Measurements from ENCODE around the gene LGR6. TPM values are rescaled to one million over a fixed set of nuclear protein-coding genes. Genes with fewer than 3 reads are reported as not detected.

The LGR6 gene
- total RNA-seq, 2 experiments from 2014 or later, result 0.26 TPM; not detected in 1

DNA sequence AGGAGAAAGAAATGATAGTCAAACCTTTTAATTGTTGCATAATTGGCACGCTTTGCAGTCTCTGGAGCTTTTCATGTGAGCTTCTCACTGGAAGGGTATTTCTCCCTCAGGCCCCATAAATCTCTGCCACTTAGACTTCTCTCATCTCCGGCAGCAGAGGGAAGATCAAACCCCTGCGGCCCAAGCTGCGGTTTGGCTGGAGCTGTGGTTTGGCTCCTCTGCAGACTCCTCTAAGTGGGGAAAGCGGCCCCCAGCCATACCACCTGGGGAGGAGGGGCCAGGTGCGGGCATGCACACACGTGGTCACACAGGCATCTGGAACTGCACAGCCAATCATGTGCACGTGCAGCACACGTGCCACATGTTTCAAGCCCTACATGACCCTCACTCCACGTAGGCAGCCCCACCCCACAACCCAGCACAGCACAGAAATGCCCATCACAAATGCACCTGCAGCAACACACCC lies 89.8 kb downstream of the LGR6 start:
- Mint-ChIP-seq H3K4me3 (no peak overlapping the region), H3K27ac (no peak overlapping the region), H3K9me3 (ENCODE audit: low read depth) (no peaks in the 10 kb centered on the region), H3K4me1 (peaks cover 15% of the 10 kb centered on the region), H3K36me3 (no peaks in the 10 kb centered on the region), H3K27me3 (peaks cover 24% of the 10 kb centered on the region)
- ATAC-seq, result peak; percentile 39
- DNase-seq, result no peak
- CTCF ChIA-PET, result interaction anchor here (1.2 to 1.8 kb wide), 3 partner anchors 11 to 90 kb away, joined by 4 to 5 read pairs (median 5); partner anchors contain the start of gene LGR6

DNA sequence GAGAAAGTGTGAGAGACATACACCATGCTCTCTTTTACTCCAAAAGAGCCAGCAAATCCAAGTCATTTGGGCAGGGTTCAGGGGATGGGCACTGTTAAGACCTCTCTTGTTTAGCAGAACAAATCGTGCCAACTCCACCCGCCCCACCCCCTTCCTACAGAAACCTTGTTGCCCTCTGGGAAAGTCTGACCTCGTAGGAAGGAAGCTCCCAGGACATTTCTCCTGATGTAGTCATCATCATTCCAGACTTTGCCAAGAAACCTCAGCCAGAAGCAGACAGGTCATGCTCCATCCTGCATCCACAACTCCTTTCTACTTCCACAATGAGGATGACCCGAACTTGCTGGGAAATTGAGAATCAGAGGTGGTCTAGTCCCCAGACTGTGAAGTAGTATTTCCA lies 90.4 kb downstream of the LGR6 start:
- CTCF ChIA-PET, result interaction anchor here (1.6 to 1.8 kb wide), 2 partner anchors 58 to 90 kb away, joined by 4 to 5 read pairs; partner anchors contain the start of gene LGR6
- DNase-seq (no peak), ATAC-seq (no peak)
- no peaks in the 10 kb centered on the region for H3K36me3 Mint-ChIP-seq
- H3K27ac Mint-ChIP-seq, result no peak overlapping the region
- H3K27me3 Mint-ChIP-seq, result peaks cover 21% of the 10 kb centered on the region
- H3K4me1 Mint-ChIP-seq, result peaks cover 15% of the 10 kb centered on the region
- H3K4me3 Mint-ChIP-seq, result no peak overlapping the region
- H3K9me3 Mint-ChIP-seq (ENCODE audit: low read depth), result no peaks in the 10 kb centered on the region

DNA sequence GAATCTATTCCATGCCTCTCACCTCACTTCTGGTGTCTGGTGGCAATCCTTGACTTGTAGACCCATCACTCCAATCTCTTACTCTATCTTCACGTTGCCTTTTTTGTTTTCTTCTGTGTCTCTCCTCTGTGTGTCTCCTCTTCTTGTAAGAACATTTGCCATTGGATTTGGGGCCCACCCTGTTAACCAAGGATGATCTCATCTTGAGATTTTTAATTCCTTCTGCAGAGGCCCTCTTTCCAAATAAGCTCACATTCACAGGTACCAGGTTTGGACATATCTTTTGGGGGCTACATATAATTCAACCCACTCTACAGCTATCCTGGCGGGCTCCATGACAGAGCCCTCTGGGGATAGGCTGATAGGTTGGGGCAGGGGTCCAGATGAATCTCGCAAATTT lies 92.3 kb downstream of the LGR6 start:
- DNase-seq (no peak), ATAC-seq (no peak)
- H3K9me3 Mint-ChIP-seq (ENCODE audit: low read depth), result no peaks in the 10 kb centered on the region
- H3K4me1 Mint-ChIP-seq, result peaks cover 15% of the 10 kb centered on the region
- no peaks in the 10 kb centered on the region for H3K36me3 Mint-ChIP-seq
- CTCF ChIA-PET, result interaction anchor here (0.6 to 1.8 kb wide), 2 partner anchors 30 to 75 kb away, joined by 3 to 4 read pairs; no protein-coding TSS in a partner anchor
- H3K4me3 Mint-ChIP-seq, result no peak overlapping the region
- peaks cover 15% of the 10 kb centered on the region for H3K27me3 Mint-ChIP-seq
- no peak overlapping the region for H3K27ac Mint-ChIP-seq

DNA sequence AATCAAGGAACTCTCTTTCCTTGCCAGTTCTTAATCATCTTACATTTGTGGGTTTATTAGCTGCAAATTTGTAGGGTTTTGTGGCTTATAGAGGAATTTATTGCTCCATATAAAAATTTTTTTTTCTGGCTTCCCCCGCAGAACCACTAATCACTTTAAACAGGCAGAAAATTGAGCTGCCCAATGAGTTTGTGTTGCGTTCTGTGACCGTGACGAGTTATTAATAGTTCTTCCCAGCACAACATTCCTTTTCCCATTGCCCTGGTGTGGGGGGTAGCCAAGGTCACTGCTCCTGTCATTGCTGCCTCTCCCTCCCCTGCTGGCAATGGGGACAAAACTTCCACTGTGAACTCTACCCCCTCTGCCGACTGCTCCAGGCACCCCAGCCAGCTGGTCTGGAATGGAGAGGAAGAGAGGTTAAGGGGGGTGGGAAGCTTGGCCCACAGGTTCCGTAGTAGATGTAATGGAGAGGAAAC lies 93.1 kb downstream of the LGR6 start:
- Mint-ChIP-seq H3K36me3 (no peaks in the 10 kb centered on the region), H3K4me3 (no peak overlapping the region), H3K4me1 (peaks cover 13% of the 10 kb centered on the region), H3K9me3 (ENCODE audit: low read depth) (no peaks in the 10 kb centered on the region), H3K27me3 (peaks cover 15% of the 10 kb centered on the region), H3K27ac (no peak overlapping the region)
- CTCF ChIA-PET, result interaction anchor here (0.6 to 1.8 kb wide), 2 partner anchors 29 to 76 kb away, joined by 3 to 4 read pairs; no protein-coding TSS in a partner anchor
- ATAC-seq (no peak), DNase-seq (no peak)

DNA sequence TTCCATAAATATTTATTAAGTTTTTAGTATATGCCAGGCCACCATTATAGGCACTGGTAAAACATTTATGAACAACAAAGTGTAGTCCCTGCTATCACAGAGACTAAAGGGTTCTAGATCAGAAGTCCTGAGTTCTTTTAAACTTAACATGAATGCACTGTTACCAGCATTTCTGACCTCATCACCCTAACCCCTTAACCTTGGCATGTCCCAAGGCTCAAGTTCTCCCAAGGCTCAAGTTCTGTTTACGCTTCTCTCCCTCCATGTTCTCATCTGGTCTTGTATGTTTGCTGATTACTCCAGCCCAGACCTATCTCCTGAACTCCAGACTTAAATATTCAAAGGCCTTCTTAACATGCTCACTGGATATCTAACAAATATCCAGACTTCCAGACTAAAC lies 93.6 kb downstream of the LGR6 start:
- Mint-ChIP-seq H3K9me3 (ENCODE audit: low read depth) (no peaks in the 10 kb centered on the region), H3K4me1 (peaks cover 13% of the 10 kb centered on the region), H3K27ac (no peak overlapping the region), H3K27me3 (peaks cover 18% of the 10 kb centered on the region), H3K4me3 (no peak overlapping the region), H3K36me3 (no peaks in the 10 kb centered on the region)
- ATAC-seq, result no peak
- CTCF ChIA-PET, result interaction anchor here (1.8 kb wide), 1 partner anchor 29 kb away, joined by 4 read pairs; no protein-coding TSS in a partner anchor
- DNase-seq, result no peak

DNA sequence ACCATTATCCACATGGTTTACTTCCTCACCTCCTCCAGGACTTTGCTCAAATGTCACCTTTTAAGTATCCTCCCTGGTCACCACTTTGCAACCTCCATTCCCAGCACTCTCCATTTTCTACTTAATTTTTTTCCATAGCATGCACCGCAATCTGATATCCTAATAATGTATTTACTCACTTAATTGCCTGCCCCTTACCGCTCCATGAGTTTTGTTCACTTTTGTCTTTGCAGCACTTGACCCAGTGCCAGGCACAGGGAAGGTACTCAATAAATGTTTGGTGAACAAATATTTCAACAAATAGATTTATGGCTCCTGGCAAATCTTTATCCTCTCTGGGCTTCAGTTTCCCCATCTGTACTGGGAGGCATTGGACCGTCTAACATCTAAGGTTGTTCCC lies 94.6 kb downstream of the LGR6 start:
- Mint-ChIP-seq H3K9me3 (ENCODE audit: low read depth) (no peaks in the 10 kb centered on the region), H3K27me3 (peaks cover 18% of the 10 kb centered on the region), H3K27ac (no peak overlapping the region), H3K4me1 (peaks cover 11% of the 10 kb centered on the region), H3K36me3 (no peaks in the 10 kb centered on the region), H3K4me3 (no peak overlapping the region)
- CTCF ChIA-PET, result no interaction called here
- DNase-seq, result no peak
- ATAC-seq, result no peak

DNA sequence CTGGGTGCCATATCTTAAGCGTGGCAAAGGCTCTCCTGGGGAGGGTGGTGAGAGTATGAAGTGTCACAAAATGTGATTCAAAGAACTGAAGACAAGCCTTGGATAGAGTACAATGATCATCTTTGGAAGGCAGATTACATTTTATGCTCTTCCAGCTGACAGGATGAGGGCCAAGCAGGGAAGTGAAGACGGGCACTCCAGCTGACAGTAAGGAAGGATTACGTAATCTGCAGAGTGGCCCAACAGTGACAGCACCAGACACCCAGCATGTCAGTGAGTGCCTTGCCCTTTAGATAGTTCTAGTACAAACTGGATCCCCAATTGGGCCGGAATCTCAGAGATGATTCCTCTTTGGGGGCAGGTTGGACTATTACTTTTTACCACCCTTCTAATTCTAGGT lies 95.4 kb downstream of the LGR6 start:
- Mint-ChIP-seq H3K4me1 (peaks cover 3% of the 10 kb centered on the region), H3K27me3 (peaks cover 16% of the 10 kb centered on the region), H3K27ac (no peak overlapping the region), H3K4me3 (no peak overlapping the region), H3K36me3 (no peaks in the 10 kb centered on the region), H3K9me3 (ENCODE audit: low read depth) (no peaks in the 10 kb centered on the region)
- DNase-seq (no peak), ATAC-seq (no peak)
- CTCF ChIA-PET, result no interaction called here

DNA sequence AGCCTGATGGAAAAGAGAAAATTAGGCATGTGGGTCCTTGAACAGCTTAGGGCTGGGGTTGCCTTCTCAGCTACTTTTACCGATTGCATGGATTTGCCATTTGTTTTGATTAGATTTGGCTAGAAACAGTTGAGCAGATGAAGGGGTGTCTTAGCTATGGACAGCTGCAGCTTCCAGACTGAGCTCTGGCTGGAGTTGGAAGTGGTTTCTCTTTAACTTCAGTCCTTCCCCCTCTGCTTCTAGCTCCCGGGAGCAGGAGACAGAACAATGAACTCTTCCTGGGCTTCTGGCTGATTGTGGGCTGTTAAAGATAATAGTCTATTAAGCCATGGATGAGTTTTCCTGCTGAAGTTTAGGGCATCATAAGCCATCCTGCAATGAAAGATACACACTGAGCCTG lies 97.4 kb downstream of the LGR6 start:
- CTCF ChIA-PET, result interaction anchor here (0.8 to 2.4 kb wide), 5 partner anchors 16 to 429 kb away, joined by 4 to 13 read pairs (median 5); partner anchors contain the start of gene LGR6
- peaks cover 12% of the 10 kb centered on the region for H3K4me1 Mint-ChIP-seq
- no peak overlapping the region for H3K4me3 Mint-ChIP-seq
- H3K9me3 Mint-ChIP-seq (ENCODE audit: low read depth), result no peaks in the 10 kb centered on the region
- DNase-seq (no peak), ATAC-seq (no peak)
- no peaks in the 10 kb centered on the region for H3K36me3 Mint-ChIP-seq
- H3K27me3 Mint-ChIP-seq, result peaks cover 13% of the 10 kb centered on the region
- no peak overlapping the region for H3K27ac Mint-ChIP-seq

DNA sequence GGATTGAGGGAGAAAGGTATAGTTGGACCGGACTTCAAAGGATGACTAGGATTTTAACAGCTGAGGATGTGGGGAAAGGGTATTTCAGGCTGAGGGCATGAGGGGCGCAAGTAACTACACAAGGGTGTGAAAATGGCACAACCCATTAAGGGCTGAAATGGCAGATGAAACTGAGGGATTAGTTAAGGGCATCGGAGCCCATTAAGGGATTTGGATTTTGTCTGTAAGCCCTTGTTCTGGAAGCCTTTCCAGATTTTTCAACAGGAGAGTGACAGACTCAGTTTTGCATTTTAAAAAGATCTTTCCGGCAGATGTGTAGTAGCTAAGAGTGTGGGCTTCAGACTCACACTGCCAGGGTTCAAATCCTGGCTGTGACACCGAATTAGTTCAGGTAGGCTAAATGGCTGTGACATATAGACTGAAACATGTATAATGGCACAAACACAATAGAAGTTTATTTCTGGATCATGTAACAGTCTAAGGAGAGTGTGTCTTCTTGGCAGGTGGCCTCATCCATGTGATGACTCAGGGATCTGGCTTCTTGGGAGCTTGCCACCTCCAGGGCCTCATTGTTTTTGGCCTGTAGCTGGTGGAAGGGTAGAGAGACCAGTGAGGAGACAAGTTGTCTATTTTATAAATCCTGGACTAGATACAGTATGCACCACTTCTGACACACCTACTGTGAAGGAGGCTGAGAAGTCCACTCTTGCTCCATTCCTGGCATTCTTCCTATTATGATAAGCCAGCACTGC lies 98.5 kb downstream of the LGR6 start:
- DNase-seq, result no peak
- H3K9me3 Mint-ChIP-seq (ENCODE audit: low read depth), result no peaks in the 10 kb centered on the region
- no peak overlapping the region for H3K27ac Mint-ChIP-seq
- H3K4me3 Mint-ChIP-seq, result no peak overlapping the region
- H3K4me1 Mint-ChIP-seq, result peaks cover 18% of the 10 kb centered on the region
- no peak for ATAC-seq
- CTCF ChIA-PET, result interaction anchor here (2.1 kb wide), 1 partner anchor 427 kb away, joined by 5 read pairs; no protein-coding TSS in a partner anchor
- no peaks in the 10 kb centered on the region for H3K36me3 Mint-ChIP-seq
- peaks cover 13% of the 10 kb centered on the region for H3K27me3 Mint-ChIP-seq

DNA sequence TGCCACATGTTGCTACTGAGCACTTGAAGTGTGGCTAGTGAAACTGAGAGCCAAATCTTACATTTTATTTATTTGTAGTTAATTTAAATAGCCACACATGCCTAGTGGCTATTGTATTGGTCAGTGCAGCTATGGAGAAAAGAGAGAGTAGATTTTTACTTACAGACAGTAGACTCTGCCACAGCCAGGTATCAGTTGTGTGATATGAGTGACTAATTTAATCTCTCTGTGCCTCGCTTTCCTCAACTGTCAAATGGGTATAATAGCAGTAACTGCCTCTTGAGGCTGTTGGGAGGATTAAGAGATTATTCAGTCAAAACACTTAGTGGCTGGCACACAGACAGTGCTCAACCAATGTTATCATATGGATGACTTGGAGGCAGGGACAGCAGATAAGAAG lies 99.2 kb downstream of the LGR6 start:
- Mint-ChIP-seq H3K9me3 (ENCODE audit: low read depth) (no peaks in the 10 kb centered on the region), H3K27ac (no peak overlapping the region), H3K4me3 (no peak overlapping the region), H3K4me1 (peaks cover 18% of the 10 kb centered on the region), H3K27me3 (peaks cover 13% of the 10 kb centered on the region), H3K36me3 (no peaks in the 10 kb centered on the region)
- DNase-seq (no peak), ATAC-seq (no peak)
- CTCF ChIA-PET, result no interaction called here

DNA sequence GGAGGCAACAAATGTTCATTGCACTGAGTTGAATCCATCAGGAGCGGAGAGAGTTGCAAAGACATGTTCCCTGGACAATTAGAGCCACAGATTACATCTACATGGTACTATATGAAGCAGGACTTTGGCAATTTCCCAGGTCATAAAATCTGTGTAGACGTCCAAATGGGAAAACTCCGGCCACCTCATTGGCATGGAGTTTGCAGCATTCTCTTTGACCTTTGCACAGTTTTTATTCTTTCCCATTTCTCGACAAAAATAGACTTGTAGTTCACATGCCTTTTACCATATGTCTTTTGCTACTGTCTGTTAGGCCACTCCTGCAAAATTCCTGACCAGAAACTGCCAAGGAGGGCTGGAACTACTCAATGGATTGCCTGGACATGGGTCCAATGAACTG lies 100.0 kb downstream of the LGR6 start:
- Mint-ChIP-seq H3K36me3 (no peaks in the 10 kb centered on the region), H3K4me3 (no peak overlapping the region), H3K4me1 (peaks cover 18% of the 10 kb centered on the region), H3K9me3 (ENCODE audit: low read depth) (no peaks in the 10 kb centered on the region), H3K27ac (no peak overlapping the region), H3K27me3 (peaks cover 10% of the 10 kb centered on the region)
- no peak for DNase-seq
- CTCF ChIA-PET, result interaction anchor here (1.7 kb wide), 1 partner anchor 11 kb away, joined by 5 read pairs; no protein-coding TSS in a partner anchor
- ATAC-seq, result no peak

DNA sequence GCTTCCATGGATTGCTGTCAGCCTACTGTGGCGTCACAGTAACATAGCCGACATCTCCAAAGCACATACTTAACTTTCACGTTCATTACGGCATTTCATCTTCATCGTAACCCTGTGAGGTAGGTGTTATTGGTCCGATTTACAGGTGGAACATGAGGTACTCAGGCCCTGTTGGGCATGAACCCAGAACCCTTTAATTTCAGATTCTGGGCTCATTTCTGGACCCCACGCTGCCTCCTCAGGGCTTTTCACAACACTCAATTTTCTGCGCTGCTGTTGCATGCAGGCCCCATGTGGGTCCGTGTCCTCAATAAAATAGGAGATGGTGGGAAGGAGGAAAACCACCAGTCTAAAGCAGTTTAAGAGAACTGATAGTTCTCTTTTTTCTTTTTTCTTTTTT lies 108.6 kb downstream of the LGR6 start:
- no peak overlapping the region for H3K27ac Mint-ChIP-seq

DNA sequence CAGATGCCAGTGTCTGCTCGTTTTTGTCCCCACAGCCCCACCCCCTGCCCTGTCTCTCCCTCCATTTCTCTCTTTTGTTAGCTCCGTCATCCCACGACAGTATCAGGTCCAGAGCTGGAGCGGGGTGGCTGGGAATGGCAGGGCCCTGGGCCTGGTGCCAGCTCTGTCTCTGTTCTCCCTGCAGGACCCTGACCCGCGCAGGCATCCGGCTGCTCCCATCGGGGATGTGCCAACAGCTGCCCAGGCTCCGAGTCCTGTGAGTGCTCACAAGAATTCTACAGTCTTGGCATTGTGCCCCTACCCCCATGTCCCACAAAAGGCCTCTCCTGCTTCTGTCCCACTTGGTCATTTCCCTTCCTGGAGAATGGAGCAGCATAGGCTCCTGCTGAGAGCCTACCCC lies 110.8 kb downstream of the LGR6 start:
- CTCF ChIA-PET, result interaction anchor here (0.5 to 1.8 kb wide), 3 partner anchors 11 to 115 kb away, joined by 3 to 5 read pairs (median 5); no protein-coding TSS in a partner anchor
- ATAC-seq (no peak), DNase-seq (no peak)
- Mint-ChIP-seq H3K4me3 (no peak overlapping the region), H3K27me3 (no peaks in the 10 kb centered on the region), H3K27ac (no peak overlapping the region), H3K36me3 (no peaks in the 10 kb centered on the region), H3K9me3 (ENCODE audit: low read depth) (no peaks in the 10 kb centered on the region), H3K4me1 (no peaks in the 10 kb centered on the region)

More for the DNA sequence above, 108.6 kb downstream of the LGR6 start:
- Mint-ChIP-seq H3K36me3 (no peaks in the 10 kb centered on the region), H3K4me3 (no peak overlapping the region), H3K4me1 (no peaks in the 10 kb centered on the region), H3K9me3 (ENCODE audit: low read depth) (no peaks in the 10 kb centered on the region), H3K27me3 (no peaks in the 10 kb centered on the region)
- CTCF ChIA-PET, result interaction anchor here (1.3 kb wide), 1 partner anchor 12 kb away, joined by 4 read pairs; no protein-coding TSS in a partner anchor
- ATAC-seq (no peak), DNase-seq (no peak)

DNA sequence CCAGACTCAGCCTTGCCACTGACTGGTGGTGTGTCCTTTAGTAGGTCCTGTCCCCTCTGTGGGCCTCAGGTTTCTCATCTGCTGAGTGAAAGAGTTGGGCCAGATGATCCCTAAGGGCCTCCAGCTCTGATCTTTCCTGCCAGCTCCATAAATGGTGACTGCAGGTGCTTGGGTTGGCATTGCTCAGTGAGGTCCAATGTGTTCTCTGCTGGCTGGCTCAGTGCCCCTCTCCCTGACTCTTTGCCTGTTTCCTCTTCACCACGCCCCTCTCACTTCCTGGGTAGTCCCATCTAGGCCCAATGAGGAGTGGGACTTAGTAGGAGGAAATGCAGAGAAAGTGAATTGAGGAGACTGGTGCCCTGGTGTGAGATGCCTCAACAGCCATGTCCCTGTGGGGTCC lies 111.6 kb downstream of the LGR6 start:
- CTCF ChIA-PET, result interaction anchor here (0.7 to 1.8 kb wide), 3 partner anchors 11 to 414 kb away, joined by 3 to 5 read pairs (median 3); no protein-coding TSS in a partner anchor
- Mint-ChIP-seq H3K27me3 (no peaks in the 10 kb centered on the region), H3K36me3 (no peaks in the 10 kb centered on the region), H3K4me3 (no peak overlapping the region), H3K9me3 (ENCODE audit: low read depth) (no peaks in the 10 kb centered on the region), H3K27ac (no peak overlapping the region), H3K4me1 (no peaks in the 10 kb centered on the region)
- ATAC-seq (no peak), DNase-seq (no peak)
